ACC112 (cell line): Measurements from ENCODE around the gene CRIP1.

Experiments used
- H2AFZ ChIP-seq: fragments of 200-600 bp; sonication (generic); one replicate; pipeline ENCODE4 v1.6.0; 2017; ENCODE audit warnings: antibody characterized with exemption, low read length; ENCODE audit not compliant: unreplicated experiment
- H3K27ac ChIP-seq: fragments of 200-600 bp; sonication (generic); 2 replicates; pipeline ENCODE4 v1.5.1; 2014; ENCODE audit warnings: low read depth, mild to moderate bottlenecking, antibody characterized with exemption, low read length, moderate library complexity
- H3K27me3 ChIP-seq: fragments of 200-600 bp; sonication (generic); 2 replicates; pipeline ENCODE4 v1.6.1; 2014; ENCODE audit warnings: mild to moderate bottlenecking, antibody characterized with exemption, low read length, moderate library complexity, mixed read lengths; ENCODE audit not compliant: insufficient read depth
- H3K36me3 ChIP-seq: fragments of 200-600 bp; sonication (generic); 2 replicates; pipeline ENCODE4 v1.6.1; 2016; ENCODE audit warnings: mild to moderate bottlenecking, antibody characterized with exemption, low read length, moderate library complexity, mixed read lengths; ENCODE audit not compliant: insufficient read depth
- H3K4me1 ChIP-seq: fragments of 200-600 bp; sonication (generic); one replicate; pipeline ENCODE4 v1.6.1; 2016; ENCODE audit warnings: low read length, mixed read lengths; ENCODE audit not compliant: insufficient read depth, unreplicated experiment, control insufficient read depth
- H3K4me3 ChIP-seq: fragments of 200-600 bp; sonication (generic); 2 replicates; pipeline ENCODE4 v1.5.1; 2014; ENCODE audit warnings: mild to moderate bottlenecking, low read depth, low read length
- H3K79me2 ChIP-seq: fragments of 200-600 bp; sonication (generic); one replicate; pipeline ENCODE4 v1.6.0; 2016; ENCODE audit warnings: low read length; ENCODE audit not compliant: control insufficient read depth, unreplicated experiment, insufficient read depth

The CRIP1 gene

GRCh38 chr14:105477660-105478397, 8.9 kb upstream of the CRIP1 start:
- no peak overlapping the region for H2AFZ ChIP-seq
- H3K4me3 ChIP-seq = no peak overlapping the region; the same call in 1 of the 2 replicates
- H3K36me3 ChIP-seq = no peaks in the 10 kb centered on the region
- H3K27me3 ChIP-seq = no peaks in the 10 kb centered on the region
- H3K79me2 ChIP-seq = peaks cover 11% of the 10 kb centered on the region
- H3K27ac ChIP-seq = no peak overlapping the region
- peaks cover 41% of the 10 kb centered on the region for H3K4me1 ChIP-seq

- Histone ChIP-seq H3K4me1 (peaks cover 43% of the 10 kb centered on the region), H3K27me3 (no peaks in the 10 kb centered on the region)
Observed at GRCh38 chr14:105478398-105479251, 8.1 kb upstream of the CRIP1 start.

GRCh38 chr14:105479431-105480158, 7.1 kb upstream of the CRIP1 start:
- H3K27ac ChIP-seq = no peak overlapping the region
- no peaks in the 10 kb centered on the region for H3K27me3 ChIP-seq
- H3K4me1 ChIP-seq = peaks cover 40% of the 10 kb centered on the region
- no peak overlapping the region for H2AFZ ChIP-seq
- H3K79me2 ChIP-seq = peaks cover 11% of the 10 kb centered on the region
- no peak overlapping the region for H3K4me3 ChIP-seq
- no peaks in the 10 kb centered on the region for H3K36me3 ChIP-seq

More at GRCh38 chr14:105478398-105479251, 8.1 kb upstream of the CRIP1 start:
- no peak overlapping the region for H3K27ac ChIP-seq
- no peaks in the 10 kb centered on the region for H3K36me3 ChIP-seq
- no peak overlapping the region for H3K4me3 ChIP-seq
- H3K79me2 ChIP-seq = peaks cover 11% of the 10 kb centered on the region
- H2AFZ ChIP-seq = no peak overlapping the region

- Histone ChIP-seq H3K79me2 (peaks cover 11% of the 10 kb centered on the region), H3K36me3 (no peaks in the 10 kb centered on the region), H3K4me3 (no peak overlapping the region), H2AFZ (no peak overlapping the region), H3K27me3 (no peaks in the 10 kb centered on the region), H3K27ac (peak overlapping the region; percentile 100), H3K4me1 (peaks cover 40% of the 10 kb centered on the region)
Observed at GRCh38 chr14:105480199-105480746, 6.4 kb upstream of the CRIP1 start.

- Histone ChIP-seq H3K27me3 (no peaks in the 10 kb centered on the region), H3K4me3 (peak overlapping the region; percentile 77), H3K79me2 (peaks cover 11% of the 10 kb centered on the region), H3K4me1 (peaks cover 40% of the 10 kb centered on the region), H3K27ac (peak overlapping the region; percentile 100), H3K36me3 (no peaks in the 10 kb centered on the region), H2AFZ (no peak overlapping the region)
Observed at GRCh38 chr14:105480807-105481801, 5.6 kb upstream of the CRIP1 start.

GRCh38 chr14:105481886-105482457, 4.7 kb upstream of the CRIP1 start:
- H3K27me3 ChIP-seq = no peaks in the 10 kb centered on the region
- H3K79me2 ChIP-seq = peaks cover 5% of the 10 kb centered on the region
- peaks cover 37% of the 10 kb centered on the region for H3K4me1 ChIP-seq
- H2AFZ ChIP-seq = no peak overlapping the region
- no peaks in the 10 kb centered on the region for H3K36me3 ChIP-seq
- no peak overlapping the region for H3K4me3 ChIP-seq
- peak overlapping the region; percentile 100 for H3K27ac ChIP-seq

GRCh38 chr14:105482486-105483110, 4.1 kb upstream of the CRIP1 start:
- no peak overlapping the region for H2AFZ ChIP-seq
- H3K27ac ChIP-seq = peak overlapping the region; percentile 100
- no peaks in the 10 kb centered on the region for H3K79me2 ChIP-seq
- H3K27me3 ChIP-seq = peaks cover 5% of the 10 kb centered on the region; the same call in 1 of the 2 replicates
- H3K4me3 ChIP-seq = no peak overlapping the region
- no peaks in the 10 kb centered on the region for H3K36me3 ChIP-seq
- H3K4me1 ChIP-seq = peaks cover 35% of the 10 kb centered on the region

GRCh38 chr14:105483300-105484068, 3.2 kb upstream of the CRIP1 start:
- H3K27ac ChIP-seq = peak overlapping the region; percentile 100; the same call in 1 of the 2 replicates
- H3K27me3 ChIP-seq = peaks cover 5% of the 10 kb centered on the region; the same call in 1 of the 2 replicates
- peaks cover 39% of the 10 kb centered on the region for H3K4me1 ChIP-seq

More at GRCh38 chr14:105483300-105484068, 3.2 kb upstream of the CRIP1 start:
- Histone ChIP-seq H3K79me2 (no peaks in the 10 kb centered on the region), H2AFZ (no peak overlapping the region), H3K4me3 (no peak overlapping the region), H3K36me3 (no peaks in the 10 kb centered on the region)
